Mesenteric fat pad (tissue), 1 donor: ENCODE data around the gene SCN9A. TPM values are rescaled to one million over a fixed set of nuclear protein-coding genes. Genes with fewer than 3 reads are reported as not detected.
"Not testable (repeated sequence)": the region's sequence is repeated elsewhere in the genome, so short reads cannot be mapped to it uniquely, and the experiment has no call there.

ENCODE experiments used
- DNase-seq: peaks from one replicate; pipeline ENCODE4 v3.0.0-alpha.2; 2020; ENCODE audit warnings: low spot score
- long read RNA-seq: library from polyadenylated mRNA; unstranded; transcript quantifications from one replicate; pipeline ENCODE4 v2.0.0, GENCODE V29; 2020
- total RNA-seq: library from RNA; stranded (reverse); fragmentation: NEBNext Ultra II Directional; extraction: Animal tissue kit (Norgen Biotek cat#: 25700); gene quantifications from one replicate; pipeline ENCODE4 v1.2.1, GENCODE V29; 2021
- donor health status: DM: yes; HTN: yes; CAD: no.

SCN9A gene
- total RNA-seq: 5.7 TPM
- long read RNA-seq, partial matches to known transcripts: 3 of 4 reads
- long read RNA-seq, other reads (novel, unspliced or antisense): 1 of 4 reads

DNA sequence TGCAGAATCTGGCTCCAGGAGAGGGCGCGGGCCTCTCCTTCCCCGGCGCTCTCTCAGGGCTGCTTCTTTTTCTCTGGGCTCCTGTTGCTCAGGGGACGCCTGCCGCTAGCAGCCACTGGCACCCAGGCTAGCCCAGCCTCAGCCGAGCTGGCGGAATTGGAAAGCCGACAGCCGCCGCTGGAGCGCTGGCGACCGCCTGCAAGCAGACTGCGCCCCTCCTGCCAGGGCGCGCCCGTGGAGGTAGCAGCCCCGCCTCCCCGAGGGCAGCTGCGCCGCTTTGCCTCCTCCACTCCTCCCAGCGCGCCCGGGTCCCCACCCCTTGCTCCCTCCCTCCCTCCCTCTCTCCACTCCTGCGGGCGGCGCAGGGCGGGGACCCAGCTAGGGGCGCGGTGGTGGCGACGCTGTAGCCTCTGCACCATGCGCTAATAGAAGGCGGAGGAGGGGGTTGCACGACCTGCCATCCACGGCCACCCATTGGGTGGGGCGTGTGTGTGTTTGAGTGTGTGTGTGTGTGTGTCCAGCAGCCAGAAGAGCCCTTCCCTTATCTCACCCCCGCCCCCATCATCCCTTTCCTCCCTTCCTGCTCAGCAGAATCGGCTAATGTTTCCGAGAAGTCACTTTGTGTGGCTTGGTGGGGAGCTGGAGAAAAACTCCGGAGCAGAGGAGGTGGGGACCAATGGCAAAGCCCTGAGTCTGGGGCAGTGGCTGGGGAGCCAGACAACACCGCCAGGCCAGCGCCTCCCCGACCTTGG lies at the start of gene SCN9A:
SCN9A (minus strand) TSS at position 209 of the 752 bp plus-strand sequence. CDS start 64,188 bp downstream, outside the sequence.
- DNase-seq: peak; percentile 91

GRCh38 chr2:166424841-166425240 lies 49.1 kb upstream of the SCN9A start:
- DNase-seq: no peak

DNA sequence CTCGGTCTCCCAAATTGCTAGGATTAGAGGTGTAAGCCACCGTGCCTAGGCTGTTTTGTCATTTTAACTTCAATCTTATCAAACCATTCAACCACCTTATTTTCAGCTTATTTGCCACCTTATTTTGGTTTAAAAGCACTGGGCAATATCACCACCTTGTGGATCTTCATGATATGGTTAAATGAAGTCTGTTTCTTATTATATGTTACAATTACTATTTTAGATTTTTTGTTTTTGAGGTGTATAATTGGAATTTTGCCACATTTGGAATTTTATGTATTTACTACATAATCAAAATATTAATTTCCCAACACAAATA lies 43.8 kb upstream of the SCN9A start:
- DNase-seq: no peak

- DNase-seq: no peak
Measured at GRCh38 chr2:166418853-166419615, 43.3 kb upstream of the SCN9A start.

- no peak for DNase-seq
Measured at GRCh38 chr2:166417669-166418068, 41.9 kb upstream of the SCN9A start.

GRCh38 chr2:166413255-166413654 lies 37.5 kb upstream of the SCN9A start:
- no peak for DNase-seq

- no peak for DNase-seq
Measured at GRCh38 chr2:166411473-166412230, 35.9 kb upstream of the SCN9A start.

DNA sequence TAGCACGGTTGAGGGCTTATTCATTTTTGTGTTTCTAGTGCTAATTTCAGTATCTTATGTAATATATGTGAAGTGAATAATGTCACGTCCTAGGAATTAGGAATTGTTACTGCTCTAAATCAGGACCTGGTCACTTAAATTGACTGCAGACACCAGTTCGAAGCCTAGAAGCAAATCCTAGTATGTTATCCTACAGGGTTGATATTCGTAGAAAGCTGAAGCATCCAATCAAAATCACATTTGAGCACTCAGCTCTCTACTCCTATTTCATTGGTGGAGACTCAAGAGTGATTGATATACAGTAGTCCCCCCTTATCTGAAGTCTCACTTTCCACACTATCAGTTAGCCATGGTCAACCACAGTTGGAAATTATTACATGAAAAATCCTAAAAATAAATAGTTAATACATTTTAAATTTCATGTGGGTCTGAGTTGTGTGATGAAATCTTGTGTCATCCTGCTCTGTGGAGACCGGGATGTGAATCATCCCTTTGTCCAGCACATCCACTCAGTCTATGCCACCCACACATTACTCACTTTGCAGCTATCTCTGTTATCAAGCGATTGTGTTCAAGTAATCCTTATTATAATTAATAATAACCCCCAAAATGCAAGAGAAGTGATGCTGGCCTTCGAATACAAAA lies 35.2 kb upstream of the SCN9A start:
- DNase-seq: no peak

DNA sequence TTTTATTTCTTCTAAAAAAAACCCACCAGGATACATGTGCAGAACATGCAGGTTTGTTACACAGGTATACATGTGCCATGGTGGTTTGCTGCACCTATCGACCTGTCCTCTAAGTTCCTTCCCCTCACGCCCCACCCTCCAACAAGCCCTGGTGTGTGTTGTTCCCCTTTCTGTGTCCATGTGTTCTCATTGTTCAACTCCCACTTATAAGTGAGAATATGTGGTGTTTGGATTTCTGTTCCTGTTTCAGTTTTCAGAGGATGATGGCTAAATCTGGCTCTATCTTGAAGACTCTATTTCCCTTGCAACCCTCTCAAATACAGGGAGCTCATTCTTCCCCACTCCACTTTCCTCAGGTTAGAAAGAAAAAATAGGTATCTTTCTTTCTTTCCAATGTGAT lies 32.0 kb upstream of the SCN9A start:
- not testable (repeated sequence) for DNase-seq

DNA sequence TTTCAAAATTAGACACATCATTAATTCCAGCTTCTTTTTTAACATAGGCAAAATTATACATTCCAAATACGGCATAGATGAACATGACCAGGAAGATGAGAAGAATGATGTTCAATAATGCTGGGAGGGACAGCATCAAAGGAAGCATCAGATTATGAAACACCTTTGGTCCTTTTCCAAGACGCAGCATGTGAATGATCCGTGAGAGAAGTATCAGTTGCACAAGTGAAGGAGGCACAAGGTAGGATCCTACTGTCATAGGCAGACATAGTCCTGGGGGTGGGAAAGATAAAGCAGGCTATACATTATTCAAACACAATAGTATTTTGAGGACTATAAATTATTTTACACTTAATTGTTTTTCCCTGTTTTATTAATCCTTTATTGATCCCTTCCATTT lies 30.6 kb upstream of the SCN9A start:
- no peak for DNase-seq

- DNase-seq: no peak
Measured at GRCh38 chr2:166405569-166405926, 29.8 kb upstream of the SCN9A start.

DNA sequence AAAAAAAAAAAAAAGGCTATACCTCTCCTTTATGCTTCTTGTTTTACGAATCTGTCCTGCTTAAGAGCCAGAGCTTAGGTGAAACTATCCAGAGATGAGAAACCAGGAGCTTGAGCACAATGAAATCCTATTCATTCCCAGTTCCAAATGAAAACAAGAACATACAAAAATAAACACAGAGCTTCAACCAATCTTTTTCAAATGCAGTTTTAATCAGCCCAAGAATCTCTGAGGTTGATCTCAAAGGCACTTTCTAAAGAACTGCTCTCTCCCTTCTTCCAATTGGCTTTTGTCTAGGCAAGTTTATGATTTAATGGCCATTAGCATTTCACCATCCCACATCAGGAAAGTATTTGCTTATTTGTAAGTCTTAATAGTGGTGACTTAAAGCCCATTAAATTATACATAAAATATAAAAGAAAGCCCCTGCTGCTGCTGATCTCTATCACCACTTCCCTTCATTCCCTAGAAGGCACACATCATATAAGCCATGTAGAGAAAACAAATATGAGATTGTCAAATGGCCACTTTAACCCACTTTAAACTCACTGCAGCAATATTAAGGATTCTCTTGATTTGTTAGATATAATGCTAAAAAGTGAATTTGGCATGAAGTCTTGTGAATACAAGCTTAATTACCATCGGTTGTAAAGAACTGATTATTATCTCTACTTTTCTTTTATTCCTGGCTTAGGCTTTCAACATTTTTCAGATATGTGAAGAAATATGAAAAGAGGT lies 29.3 kb upstream of the SCN9A start:
- DNase-seq: no peak

DNA sequence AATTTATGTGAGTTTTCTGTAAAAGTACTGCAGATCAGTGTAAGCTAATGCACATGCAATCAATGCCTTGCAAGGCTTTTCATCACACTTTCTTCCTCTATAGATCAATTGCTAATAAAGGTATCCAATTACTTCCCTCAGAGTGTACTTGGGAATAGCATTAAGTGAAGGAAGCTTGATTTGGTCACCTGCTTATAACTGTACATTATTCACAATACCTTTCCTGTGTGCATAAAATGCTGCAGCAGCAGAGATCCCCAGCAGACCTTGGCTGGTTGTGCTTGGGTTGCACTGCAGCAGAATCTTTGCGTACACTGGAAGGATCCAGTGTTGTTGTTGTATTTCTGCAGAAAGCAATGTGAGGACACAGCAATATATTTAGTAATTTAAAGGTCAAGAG lies 18.5 kb upstream of the SCN9A start:
- DNase-seq: no peak

DNA sequence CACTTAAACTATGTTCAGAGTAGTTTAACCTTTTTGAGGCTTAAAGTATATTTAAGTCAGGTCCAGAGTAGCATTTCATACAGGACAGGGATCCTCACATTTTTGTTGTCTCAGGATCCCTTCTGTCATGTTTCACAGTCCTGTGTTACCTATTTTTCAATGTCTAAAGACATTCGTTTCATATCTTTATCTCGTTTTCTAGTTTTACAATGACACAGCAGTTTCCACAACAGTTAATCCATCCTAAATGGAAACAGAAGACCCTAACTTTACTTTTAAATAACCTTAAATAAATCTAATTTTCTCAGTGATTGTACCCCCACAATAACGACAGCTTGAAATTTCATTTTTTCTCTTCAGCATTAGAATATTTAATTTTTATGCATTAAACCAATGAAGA lies 17.3 kb upstream of the SCN9A start:
- DNase-seq: no peak

DNA sequence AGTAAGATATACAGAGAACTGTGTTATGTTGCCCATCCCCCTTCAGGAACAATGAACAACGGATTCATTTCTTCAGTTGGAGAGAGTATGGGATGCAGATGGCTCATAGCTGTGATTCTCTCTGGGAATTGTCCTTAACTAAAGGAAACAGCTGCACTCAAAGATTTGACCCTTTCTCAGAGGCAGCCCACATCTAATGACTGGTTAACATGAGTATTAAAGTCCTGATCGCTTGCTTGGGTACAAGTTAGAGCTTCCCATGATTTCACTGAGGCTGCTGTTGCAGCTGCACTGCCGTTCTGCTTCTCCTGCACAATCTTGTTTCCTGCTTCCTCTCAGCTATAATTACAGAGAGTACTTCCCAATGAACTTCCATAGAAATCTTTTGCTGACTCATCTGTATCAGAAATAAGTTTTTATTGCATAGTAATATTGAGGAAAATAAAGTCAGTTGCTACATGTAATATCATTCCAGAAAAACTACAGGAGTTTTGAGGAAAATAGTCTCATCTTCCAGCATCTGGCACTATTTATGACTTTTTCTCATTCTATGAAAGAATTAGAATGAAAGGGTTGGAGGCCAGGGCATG lies 12.8 kb upstream of the SCN9A start:
- no peak for DNase-seq

GRCh38 chr2:166385313-166385712 lies 9.6 kb upstream of the SCN9A start:
- no peak for DNase-seq

DNA sequence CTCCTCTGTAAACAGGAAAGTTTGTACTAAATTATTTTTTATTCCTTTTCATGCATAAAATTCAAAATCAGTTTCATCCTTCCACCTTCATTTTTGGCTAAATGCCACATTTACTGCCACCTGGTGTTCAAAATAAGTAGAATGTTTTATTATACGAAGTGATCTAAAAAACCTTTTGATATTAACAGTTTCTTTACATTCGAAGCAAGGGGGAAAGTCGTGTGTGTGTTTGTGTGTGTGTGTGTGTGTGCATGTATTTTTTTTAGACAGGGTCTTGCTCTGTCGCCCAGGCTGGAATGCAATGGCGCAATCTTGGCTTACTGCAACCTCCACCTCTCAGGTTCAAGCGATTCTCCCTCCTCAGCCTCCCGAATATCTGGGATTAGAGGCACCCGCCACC lies 9.0 kb upstream of the SCN9A start:
- no peak for DNase-seq

DNA sequence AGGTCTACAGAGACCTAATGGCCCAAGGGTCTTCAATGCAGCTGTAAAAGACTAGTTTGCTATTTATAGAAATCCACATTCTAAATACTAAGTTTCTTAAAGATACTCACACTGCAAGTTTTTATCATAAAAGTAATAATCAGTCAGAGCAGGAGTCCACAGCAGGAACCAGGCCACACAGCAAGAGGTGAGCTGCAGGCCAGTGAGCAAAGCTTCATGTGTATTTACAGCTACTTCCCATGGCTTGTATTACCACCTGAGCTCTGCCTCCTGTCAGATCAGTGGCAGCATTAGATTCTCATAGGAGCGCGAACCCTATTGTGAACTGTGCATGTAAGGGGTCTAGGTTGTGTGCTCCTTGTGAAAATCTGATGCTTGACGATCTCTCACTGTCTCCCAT lies 6.7 kb upstream of the SCN9A start:
- no peak for DNase-seq

DNA sequence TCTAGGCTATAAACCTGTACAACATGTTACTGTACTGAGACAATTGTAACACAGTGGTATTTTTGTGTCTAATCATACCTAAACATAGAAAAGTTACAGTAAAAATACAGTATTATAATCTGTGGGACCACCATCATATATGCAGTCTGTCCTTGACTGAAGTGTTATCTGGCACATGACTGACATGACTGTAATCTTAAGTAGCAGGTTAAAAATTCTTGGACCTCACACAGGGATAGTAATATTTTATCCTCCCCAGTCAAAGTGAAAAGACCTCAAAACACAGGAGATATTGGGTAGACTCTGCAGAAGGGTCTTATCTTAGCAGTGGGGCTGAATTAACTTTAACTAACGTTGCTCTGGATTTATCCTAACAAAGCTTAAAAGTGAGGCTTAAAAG lies 4.9 kb upstream of the SCN9A start:
- no peak for DNase-seq

GRCh38 chr2:166376873-166377272 lies 1.1 kb upstream of the SCN9A start:
- DNase-seq: no peak

DNA sequence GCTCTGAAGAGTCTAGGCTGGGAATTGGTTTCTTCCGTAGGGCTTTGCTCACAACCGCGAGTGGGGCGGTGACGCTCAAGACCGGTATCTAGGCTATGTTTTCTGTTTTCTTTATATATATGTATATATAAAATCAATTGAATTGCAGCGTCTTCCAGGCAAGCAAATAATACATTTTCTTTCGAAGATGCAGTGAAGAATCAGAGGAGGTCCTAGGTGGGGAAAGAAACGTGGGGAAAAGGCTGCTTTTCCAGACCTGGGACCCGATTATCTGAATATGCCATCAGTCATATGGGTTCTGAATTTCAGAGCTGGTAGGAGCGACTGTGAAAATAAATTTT lies 714 bp upstream of the SCN9A start:
- DNase-seq: no peak
